Activated CD4-positive, alpha-beta T cell treated with anti-CD3 and anti-CD28 coated beads, Interleukin-2, amount 50 U/mL, for 1 hour (primary cell): ENCODE data around the gene SYT13.

Experiments
- DNase-seq: peaks from one replicate; pipeline ENCODE4 v3.0.0-alpha.2; 2020

Gene SYT13

GRCh38 chr11:45215098-45215865, 70.9 kb downstream of the SYT13 start:
- no peak for DNase-seq

- no peak for DNase-seq
Observed at GRCh38 chr11:45213717-45214116, 72.4 kb downstream of the SYT13 start.

- DNase-seq = no peak
Observed at GRCh38 chr11:45213316-45213665, 72.8 kb downstream of the SYT13 start.

DNA sequence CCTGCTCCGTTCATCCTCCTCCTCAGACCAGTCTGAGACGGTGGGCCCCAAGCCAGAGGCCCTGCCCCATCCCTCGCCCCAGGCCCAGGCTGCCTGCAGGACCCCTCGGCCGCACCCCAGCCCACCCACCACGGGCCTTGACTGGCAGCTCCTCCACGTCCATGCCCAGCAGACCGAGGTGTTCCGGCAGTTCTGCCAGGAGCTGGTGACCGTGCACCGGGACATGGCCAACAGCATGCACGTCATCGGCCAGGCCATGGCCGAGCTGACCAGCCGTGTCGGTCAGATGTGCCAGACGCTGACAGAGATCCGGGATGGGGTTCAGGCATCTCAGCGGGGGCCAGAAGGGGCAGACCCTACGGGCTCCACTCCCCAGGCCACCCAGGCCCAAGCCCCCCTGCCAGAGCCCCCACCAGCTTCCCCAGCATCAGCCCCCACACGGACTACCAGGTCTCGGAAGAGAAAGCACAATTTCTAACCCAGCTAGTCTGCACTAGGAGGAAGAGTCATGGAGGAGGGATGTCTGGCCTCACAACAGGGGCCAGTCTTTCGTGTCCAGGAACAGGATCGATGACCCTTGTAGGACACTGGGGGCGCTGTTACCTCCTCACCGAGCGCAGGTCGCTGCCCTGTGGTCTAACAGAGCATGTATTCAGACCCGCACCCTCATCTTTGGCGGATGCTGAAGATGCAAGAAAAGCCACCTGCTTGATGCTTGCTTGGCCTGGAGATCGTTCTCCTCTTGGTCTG, 73.4 kb downstream of the SYT13 start:
- no peak for DNase-seq

GRCh38 chr11:45211732-45212131, 74.4 kb downstream of the SYT13 start:
- no peak for DNase-seq

DNA sequence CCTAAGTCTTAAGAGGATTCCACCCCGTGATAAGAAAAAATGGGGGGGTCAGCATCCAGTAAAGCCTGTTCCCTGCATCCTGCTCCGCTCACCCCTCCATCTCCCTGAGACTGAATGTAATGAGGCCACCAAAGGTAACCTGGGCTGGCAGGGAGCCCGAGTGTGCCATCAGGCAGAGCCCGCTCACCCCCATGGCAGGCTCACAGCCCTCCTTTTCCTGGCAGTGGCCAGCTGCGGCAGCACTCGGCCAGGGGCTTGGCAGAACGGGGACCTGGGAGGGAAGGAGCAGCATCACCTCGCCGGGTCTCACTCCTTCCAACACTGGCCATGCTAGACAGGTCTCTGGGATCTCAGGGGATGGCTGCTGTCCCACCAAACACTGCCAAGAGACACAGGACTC, 75.3 kb downstream of the SYT13 start:
- no peak for DNase-seq

- DNase-seq = no peak
Observed at GRCh38 chr11:45209891-45210699, 76.0 kb downstream of the SYT13 start.

- DNase-seq = no peak
Observed at GRCh38 chr11:45209000-45209879, 76.9 kb downstream of the SYT13 start.

DNA sequence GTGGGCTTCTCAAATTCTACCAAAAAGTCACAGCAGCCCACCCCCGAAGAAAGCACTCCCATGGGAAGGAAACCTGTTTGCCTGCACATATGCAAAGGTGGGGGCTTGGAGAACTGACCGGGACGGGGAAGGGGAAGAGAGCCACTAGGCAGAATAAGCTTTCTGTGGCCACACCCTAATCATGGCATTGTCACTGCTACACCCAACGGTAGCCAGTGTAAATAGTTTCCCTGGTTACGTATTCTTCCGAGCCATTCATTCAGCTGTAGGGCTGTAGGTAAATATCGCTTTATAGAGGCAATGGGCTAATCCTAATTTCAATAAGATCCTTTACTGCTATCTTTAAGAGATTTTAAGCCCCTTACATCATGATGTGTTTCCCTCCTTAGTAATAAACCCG, 78.0 kb downstream of the SYT13 start:
- no peak for DNase-seq

GRCh38 chr11:45205978-45206377, 80.2 kb downstream of the SYT13 start:
- no peak for DNase-seq

- no peak for DNase-seq
Observed at GRCh38 chr11:45204761-45205160, 81.4 kb downstream of the SYT13 start.

GRCh38 chr11:45193695-45194094, 92.4 kb downstream of the SYT13 start:
- no peak for DNase-seq
